ENCODE data around the gene UBE4B.
"Not testable (repeated sequence)": the region's sequence is repeated elsewhere in the genome, so short reads cannot be mapped to it uniquely, and the experiment has no call there.

The UBE4B gene

GRCh38 chr1:10007169-10007568 is 25.6 kb upstream of the UBE4B start:
- no peak overlapping the region for H3K4me3 ChIP-seq (ENCODE audit: low read depth, low read length)
- no peaks in the 10 kb centered on the region for H3K27me3 ChIP-seq (ENCODE audit: control insufficient read depth, insufficient read depth, low read length)
- H3K4me1 ChIP-seq (ENCODE audit: control insufficient read depth, insufficient read depth, low read length), result no peaks in the 10 kb centered on the region
- no peak overlapping the region for H3K9ac ChIP-seq (ENCODE audit: low read depth, low read length)
- H3K9me3 ChIP-seq (ENCODE audit: control insufficient read depth, insufficient read depth, low read length), result no peaks in the 10 kb centered on the region
- no peak overlapping the region for H3K27ac ChIP-seq (ENCODE audit: low read depth, low read length)
- H3K36me3 ChIP-seq (ENCODE audit: control insufficient read depth, insufficient read depth, low read length), result no peaks in the 10 kb centered on the region

- Histone ChIP-seq H3K27ac (ENCODE audit: low read depth, low read length) (no peak overlapping the region), H3K9me3 (ENCODE audit: control insufficient read depth, insufficient read depth, low read length) (no peaks in the 10 kb centered on the region), H3K4me3 (ENCODE audit: low read depth, low read length) (no peak overlapping the region), H3K4me1 (ENCODE audit: control insufficient read depth, insufficient read depth, low read length) (no peaks in the 10 kb centered on the region), H3K27me3 (ENCODE audit: control insufficient read depth, insufficient read depth, low read length) (no peaks in the 10 kb centered on the region), H3K9ac (ENCODE audit: low read depth, low read length) (no peak overlapping the region), H3K36me3 (ENCODE audit: control insufficient read depth, insufficient read depth, low read length) (no peaks in the 10 kb centered on the region)
Observed at GRCh38 chr1:10014016-10014415, 18.7 kb upstream of the UBE4B start.

- H3K27ac ChIP-seq (ENCODE audit: low read depth, low read length), result no peak overlapping the region
- no peaks in the 10 kb centered on the region for H3K9me3 ChIP-seq (ENCODE audit: control insufficient read depth, insufficient read depth, low read length)
- no peaks in the 10 kb centered on the region for H3K27me3 ChIP-seq (ENCODE audit: control insufficient read depth, insufficient read depth, low read length)
- no peak overlapping the region for H3K9ac ChIP-seq (ENCODE audit: low read depth, low read length)
- H3K4me1 ChIP-seq (ENCODE audit: control insufficient read depth, insufficient read depth, low read length), result no peaks in the 10 kb centered on the region
- no peaks in the 10 kb centered on the region for H3K36me3 ChIP-seq (ENCODE audit: control insufficient read depth, insufficient read depth, low read length)
- no peak overlapping the region for H3K4me3 ChIP-seq (ENCODE audit: low read depth, low read length)
Observed at GRCh38 chr1:10019561-10019960, 13.2 kb upstream of the UBE4B start.

GRCh38 chr1:10020086-10020485 is 12.7 kb upstream of the UBE4B start:
- Histone ChIP-seq H3K27me3 (ENCODE audit: control insufficient read depth, insufficient read depth, low read length) (no peaks in the 10 kb centered on the region), H3K9ac (ENCODE audit: low read depth, low read length) (no peak overlapping the region), H3K4me3 (ENCODE audit: low read depth, low read length) (no peak overlapping the region), H3K27ac (ENCODE audit: low read depth, low read length) (no peak overlapping the region), H3K9me3 (ENCODE audit: control insufficient read depth, insufficient read depth, low read length) (no peaks in the 10 kb centered on the region), H3K4me1 (ENCODE audit: control insufficient read depth, insufficient read depth, low read length) (no peaks in the 10 kb centered on the region), H3K36me3 (ENCODE audit: control insufficient read depth, insufficient read depth, low read length) (no peaks in the 10 kb centered on the region)

GRCh38 chr1:10020678-10021077 is 12.1 kb upstream of the UBE4B start:
- H3K27me3 ChIP-seq (ENCODE audit: control insufficient read depth, insufficient read depth, low read length); H3K9ac ChIP-seq (ENCODE audit: low read depth, low read length); H3K27ac ChIP-seq (ENCODE audit: low read depth, low read length); H3K9me3 ChIP-seq (ENCODE audit: control insufficient read depth, insufficient read depth, low read length); H3K4me3 ChIP-seq (ENCODE audit: low read depth, low read length); H3K36me3 ChIP-seq (ENCODE audit: control insufficient read depth, insufficient read depth, low read length); H3K4me1 ChIP-seq (ENCODE audit: control insufficient read depth, insufficient read depth, low read length): not testable (repeated sequence)

GRCh38 chr1:10021992-10022391 is 10.8 kb upstream of the UBE4B start:
- not testable (repeated sequence) for H3K27ac ChIP-seq (ENCODE audit: low read depth, low read length); H3K9ac ChIP-seq (ENCODE audit: low read depth, low read length); H3K4me3 ChIP-seq (ENCODE audit: low read depth, low read length); H3K4me1 ChIP-seq (ENCODE audit: control insufficient read depth, insufficient read depth, low read length); H3K9me3 ChIP-seq (ENCODE audit: control insufficient read depth, insufficient read depth, low read length); H3K36me3 ChIP-seq (ENCODE audit: control insufficient read depth, insufficient read depth, low read length); H3K27me3 ChIP-seq (ENCODE audit: control insufficient read depth, insufficient read depth, low read length)

GRCh38 chr1:10022656-10023055 is 10.1 kb upstream of the UBE4B start:
- no peaks in the 10 kb centered on the region for H3K36me3 ChIP-seq (ENCODE audit: control insufficient read depth, insufficient read depth, low read length)

GRCh38 chr1:10025354-10025753 is 7.4 kb upstream of the UBE4B start:
- H3K27me3 ChIP-seq (ENCODE audit: control insufficient read depth, insufficient read depth, low read length), result no peaks in the 10 kb centered on the region
- H3K9ac ChIP-seq (ENCODE audit: low read depth, low read length), result no peak overlapping the region
- no peaks in the 10 kb centered on the region for H3K9me3 ChIP-seq (ENCODE audit: control insufficient read depth, insufficient read depth, low read length)
- no peaks in the 10 kb centered on the region for H3K4me1 ChIP-seq (ENCODE audit: control insufficient read depth, insufficient read depth, low read length)
- no peak overlapping the region for H3K4me3 ChIP-seq (ENCODE audit: low read depth, low read length)
- H3K27ac ChIP-seq (ENCODE audit: low read depth, low read length), result no peak overlapping the region
- no peaks in the 10 kb centered on the region for H3K36me3 ChIP-seq (ENCODE audit: control insufficient read depth, insufficient read depth, low read length)

More at GRCh38 chr1:10022656-10023055, 10.1 kb upstream of the UBE4B start:
- Histone ChIP-seq H3K27me3 (ENCODE audit: control insufficient read depth, insufficient read depth, low read length) (no peaks in the 10 kb centered on the region), H3K9me3 (ENCODE audit: control insufficient read depth, insufficient read depth, low read length) (no peaks in the 10 kb centered on the region), H3K4me3 (ENCODE audit: low read depth, low read length) (no peak overlapping the region), H3K4me1 (ENCODE audit: control insufficient read depth, insufficient read depth, low read length) (no peaks in the 10 kb centered on the region), H3K9ac (ENCODE audit: low read depth, low read length) (no peak overlapping the region), H3K27ac (ENCODE audit: low read depth, low read length) (no peak overlapping the region)

GRCh38 chr1:10027027-10027426 is 5.7 kb upstream of the UBE4B start:
- H3K4me1 ChIP-seq (ENCODE audit: control insufficient read depth, insufficient read depth, low read length), result peaks cover under 1% of the 10 kb centered on the region; the same call in 1 of the 2 replicates
- H3K27ac ChIP-seq (ENCODE audit: low read depth, low read length), result no peak overlapping the region
- no peak overlapping the region for H3K9ac ChIP-seq (ENCODE audit: low read depth, low read length)
- H3K27me3 ChIP-seq (ENCODE audit: control insufficient read depth, insufficient read depth, low read length), result no peaks in the 10 kb centered on the region
- no peaks in the 10 kb centered on the region for H3K9me3 ChIP-seq (ENCODE audit: control insufficient read depth, insufficient read depth, low read length)
- no peak overlapping the region for H3K4me3 ChIP-seq (ENCODE audit: low read depth, low read length)
- no peaks in the 10 kb centered on the region for H3K36me3 ChIP-seq (ENCODE audit: control insufficient read depth, insufficient read depth, low read length)

GRCh38 chr1:10028956-10029500 is 3.7 kb upstream of the UBE4B start:
- H3K9ac ChIP-seq (ENCODE audit: low read depth, low read length); H3K4me1 ChIP-seq (ENCODE audit: control insufficient read depth, insufficient read depth, low read length); H3K27me3 ChIP-seq (ENCODE audit: control insufficient read depth, insufficient read depth, low read length); H3K9me3 ChIP-seq (ENCODE audit: control insufficient read depth, insufficient read depth, low read length); H3K27ac ChIP-seq (ENCODE audit: low read depth, low read length); H3K4me3 ChIP-seq (ENCODE audit: low read depth, low read length); H3K36me3 ChIP-seq (ENCODE audit: control insufficient read depth, insufficient read depth, low read length): not testable (repeated sequence)

- H3K4me1 ChIP-seq (ENCODE audit: control insufficient read depth, insufficient read depth, low read length), result peaks cover 6% of the 10 kb centered on the region; the same call in 1 of the 2 replicates
- H3K9ac ChIP-seq (ENCODE audit: low read depth, low read length), result no peak overlapping the region
- no peak overlapping the region for H3K4me3 ChIP-seq (ENCODE audit: low read depth, low read length)
- peaks cover 2% of the 10 kb centered on the region for H3K36me3 ChIP-seq (ENCODE audit: control insufficient read depth, insufficient read depth, low read length)
- H3K27ac ChIP-seq (ENCODE audit: low read depth, low read length), result no peak overlapping the region
- H3K27me3 ChIP-seq (ENCODE audit: control insufficient read depth, insufficient read depth, low read length), result no peaks in the 10 kb centered on the region
- H3K9me3 ChIP-seq (ENCODE audit: control insufficient read depth, insufficient read depth, low read length), result no peaks in the 10 kb centered on the region
Observed at GRCh38 chr1:10031461-10031860, 1.3 kb upstream of the UBE4B start.

Data from HUES48 (cell line).